AML-193 (cell line): ENCODE measurements around the gene LILRA1.
"Not testable (repeated sequence)": the region's sequence is repeated elsewhere in the genome, so short reads cannot be mapped to it uniquely, and the experiment has no call there.

Source experiments
- DNase-seq, 2 experiments: peaks; one replicate each; lab custom pipeline; 2025; lab: John Stamatoyannopoulos, UW

The LILRA1 gene

DNA sequence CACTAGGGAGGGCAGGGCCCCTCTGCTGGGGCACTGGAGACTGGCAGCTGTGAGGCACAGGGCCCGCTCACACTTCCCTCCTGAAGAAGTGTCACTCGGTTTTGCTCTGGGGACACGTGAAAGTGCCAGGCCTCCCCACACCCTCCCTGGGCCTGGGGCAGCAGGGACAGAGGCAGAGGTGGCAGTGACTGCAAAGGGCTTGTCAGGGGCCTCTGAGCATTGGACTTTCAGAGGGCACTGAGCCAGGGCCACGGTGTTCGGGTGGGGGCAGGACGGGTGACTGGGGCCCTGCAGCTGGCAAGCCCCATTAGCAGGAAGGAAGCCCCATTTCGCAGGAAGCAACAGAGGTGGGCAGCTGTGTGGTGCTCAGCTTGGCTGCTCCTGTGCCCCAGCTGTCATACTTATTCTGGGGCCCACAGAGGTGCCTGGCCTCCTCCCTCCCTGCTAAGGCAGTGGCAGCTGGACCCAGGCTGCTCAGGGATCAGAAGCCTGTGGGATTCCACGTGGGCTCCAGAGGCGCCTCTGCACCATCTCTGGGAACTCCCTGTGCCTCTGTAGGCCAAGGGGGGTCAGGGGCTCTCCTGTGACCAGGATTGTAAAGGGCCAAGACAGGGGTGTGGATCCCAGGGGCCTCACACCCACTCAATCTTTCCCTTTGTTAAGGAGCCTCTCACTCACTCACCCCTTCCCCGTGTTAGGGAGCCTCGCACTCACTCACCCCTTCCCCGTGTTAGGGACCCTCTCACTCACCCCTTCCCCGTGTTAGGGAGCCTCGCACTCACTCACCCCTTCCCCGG lies 31.7 kb downstream of the LILRA1 start:
- DNase-seq: not testable (repeated sequence)

DNA sequence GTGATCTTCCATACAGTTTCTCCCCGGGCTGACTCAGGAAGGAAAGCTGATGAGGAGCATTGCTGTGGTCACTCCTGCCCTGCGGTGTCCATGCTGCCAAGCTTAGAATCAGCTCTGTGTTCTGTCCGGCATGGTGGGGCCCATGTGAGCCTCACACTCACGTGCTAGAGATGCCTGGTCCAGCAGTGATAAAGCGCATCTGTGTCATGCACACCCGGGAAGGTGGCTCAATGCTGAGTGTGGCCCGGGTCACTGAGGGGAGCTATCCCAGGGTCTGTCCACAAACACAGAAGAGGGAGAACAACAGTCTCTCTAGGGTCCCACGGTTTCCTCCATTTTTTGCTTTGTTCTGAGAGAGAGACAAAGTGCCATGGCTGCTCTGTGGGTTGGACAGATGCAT lies 33.3 kb downstream of the LILRA1 start:
- DNase-seq: no peak

- DNase-seq: not testable (repeated sequence)
Observed at GRCh38 chr19:54627912-54628311, 34.5 kb downstream of the LILRA1 start.

GRCh38 chr19:54630262-54630661 lies 36.8 kb downstream of the LILRA1 start, which contains the start of gene LILRB1:
LILRB1 (plus strand) TSS chr19:54630484; CDS start chr19:54631074, 590 bp downstream.
- peak; percentile 52 to 57 for DNase-seq

DNA sequence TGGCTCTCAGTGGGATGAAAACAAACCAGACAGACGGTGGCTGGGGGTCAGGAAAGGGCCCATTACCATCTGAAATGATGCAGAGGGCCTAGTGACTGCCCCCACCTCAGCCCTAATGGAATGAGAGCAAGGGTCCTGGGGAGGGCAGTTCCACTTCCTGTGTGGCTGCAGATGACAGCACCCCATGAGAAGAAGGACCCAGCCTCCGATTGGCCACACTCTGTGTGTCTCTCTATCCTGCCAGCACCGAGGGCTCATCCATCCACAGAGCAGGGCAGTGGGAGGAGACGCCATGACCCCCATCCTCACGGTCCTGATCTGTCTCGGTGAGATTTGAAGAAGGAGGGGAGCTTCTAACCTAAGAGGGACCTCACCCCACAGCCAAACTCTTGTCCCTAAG lies 37.4 kb downstream of the LILRA1 start:
- DNase-seq: no peak

GRCh38 chr19:54631489-54632337 lies 38.3 kb downstream of the LILRA1 start:
- DNase-seq: not testable (repeated sequence)

DNA sequence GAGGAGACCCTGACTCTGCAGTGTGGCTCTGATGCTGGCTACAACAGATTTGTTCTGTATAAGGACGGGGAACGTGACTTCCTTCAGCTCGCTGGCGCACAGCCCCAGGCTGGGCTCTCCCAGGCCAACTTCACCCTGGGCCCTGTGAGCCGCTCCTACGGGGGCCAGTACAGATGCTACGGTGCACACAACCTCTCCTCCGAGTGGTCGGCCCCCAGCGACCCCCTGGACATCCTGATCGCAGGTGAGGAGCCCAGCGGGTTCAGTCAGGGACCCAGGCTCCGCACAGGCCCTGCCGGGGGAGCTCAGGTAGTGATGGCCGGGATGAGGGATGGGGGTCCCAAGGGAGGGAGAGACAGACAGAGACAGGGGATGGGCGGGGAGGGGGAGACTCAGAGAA lies 39.1 kb downstream of the LILRA1 start:
- not testable (repeated sequence) for DNase-seq

DNA sequence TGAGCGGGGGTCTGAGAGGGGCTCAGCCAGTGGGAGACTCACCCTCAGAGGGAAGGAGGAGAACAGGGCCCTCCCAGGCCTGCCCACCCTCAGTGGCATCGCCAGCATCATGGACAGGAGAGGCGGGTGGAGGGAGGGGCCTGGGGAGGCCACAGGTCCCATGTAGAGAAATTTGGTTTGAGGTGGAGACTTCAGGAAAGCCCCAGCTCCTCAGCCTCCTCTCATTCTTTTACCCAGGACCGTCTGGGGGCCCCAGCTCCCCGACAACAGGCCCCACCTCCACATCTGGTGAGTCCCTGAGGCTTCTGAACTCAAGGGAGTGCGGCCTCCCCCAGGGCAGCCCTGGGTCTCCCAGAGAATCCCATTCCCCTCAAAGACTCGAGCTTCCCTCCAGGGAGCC lies 40.0 kb downstream of the LILRA1 start:
- no peak for DNase-seq

- not testable (repeated sequence) for DNase-seq
Observed at GRCh38 chr19:54636081-54636480, 42.6 kb downstream of the LILRA1 start.

GRCh38 chr19:54638683-54639082 lies 45.3 kb downstream of the LILRA1 start:
- no peak for DNase-seq

GRCh38 chr19:54642953-54643352 lies 49.5 kb downstream of the LILRA1 start:
- DNase-seq: not testable (repeated sequence)

DNA sequence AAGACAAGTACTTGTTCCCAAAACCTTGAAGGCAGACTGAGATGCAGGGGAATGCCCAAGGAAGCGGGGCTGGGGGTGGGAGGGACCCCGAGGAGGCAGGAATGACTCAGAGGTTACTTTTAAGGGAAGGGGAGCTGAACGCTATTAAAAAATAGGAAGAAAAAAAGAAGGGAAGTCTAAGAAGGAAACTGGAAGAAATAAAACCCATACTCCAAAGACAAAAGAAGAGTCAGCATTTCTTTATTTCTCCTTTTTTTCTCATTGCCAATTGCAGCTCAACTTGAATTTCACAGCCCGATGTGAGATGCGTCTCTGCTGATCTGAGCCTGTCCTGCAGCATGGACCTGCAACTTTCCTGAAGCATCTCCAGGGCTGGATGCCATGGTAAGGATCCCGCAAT lies 50.2 kb downstream of the LILRA1 start:
- not testable (repeated sequence) for DNase-seq

DNA sequence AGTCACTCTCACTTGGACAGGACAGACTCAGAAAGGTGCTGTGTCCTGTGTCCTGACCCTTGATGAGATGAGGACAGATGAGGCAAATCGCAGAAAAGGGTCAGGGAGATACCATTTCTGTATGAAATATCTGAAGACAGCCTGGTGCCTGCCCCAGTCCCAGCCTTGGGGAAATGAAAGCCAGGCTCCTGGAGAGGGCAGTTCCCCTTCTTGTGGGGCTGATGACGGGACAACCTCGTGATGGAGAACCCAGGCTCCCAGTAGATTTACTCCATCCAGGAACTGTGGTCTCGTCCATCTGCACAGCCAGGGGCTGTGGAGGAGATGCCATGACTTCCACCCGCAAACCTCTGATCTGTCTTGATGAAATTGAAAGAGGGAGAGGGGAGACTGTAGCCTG lies 50.6 kb downstream of the LILRA1 start:
- DNase-seq: no peak

DNA sequence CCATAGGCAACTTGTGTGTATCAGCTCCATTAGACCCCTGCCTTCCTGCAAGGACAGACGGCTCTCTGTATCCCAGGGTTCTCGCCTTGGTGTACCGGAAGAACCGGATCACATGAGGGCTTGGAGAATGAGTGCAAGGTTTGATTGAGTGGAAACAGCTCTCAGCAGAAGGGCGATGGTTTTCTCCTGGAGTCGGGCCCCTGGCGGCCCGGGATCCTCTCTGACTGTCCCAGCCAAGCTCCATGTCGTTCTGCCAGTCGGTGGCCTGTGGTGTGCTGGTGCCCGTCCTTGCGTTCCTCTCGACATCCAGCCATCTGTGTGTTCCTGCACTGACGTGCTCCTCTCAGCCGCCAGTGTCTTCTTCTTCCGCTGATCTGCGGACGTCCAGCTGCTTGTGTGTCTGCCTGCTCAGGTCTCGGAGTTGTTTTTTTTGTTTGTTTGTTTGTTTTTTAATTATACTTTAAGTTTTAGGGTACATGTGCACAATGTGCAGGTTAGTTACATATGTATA lies 53.0 kb downstream of the LILRA1 start:
- DNase-seq: no peak

GRCh38 chr19:54648129-54648528 lies 54.7 kb downstream of the LILRA1 start:
- peak in 1 of 2 experiments; percentile 12 for DNase-seq

- DNase-seq: no peak
Observed at GRCh38 chr19:54650108-54650655, 56.8 kb downstream of the LILRA1 start.
